Skeletal muscle satellite cell (primary cell): ENCODE measurements around the gene ATP4B.

ENCODE experiments used
- H3K27me3 ChIP-seq: 2 replicates; pipeline ENCODE4 v1.7.0; 2013; ENCODE audit warnings: low read length; ENCODE audit not compliant: control insufficient read depth, insufficient read depth
- H3K36me3 ChIP-seq: 2 replicates; pipeline ENCODE4 v1.7.0; 2013; ENCODE audit warnings: mild to moderate bottlenecking, control low read depth, low read length; ENCODE audit not compliant: insufficient read depth
- H3K4me1 ChIP-seq: 2 replicates; pipeline ENCODE4 v1.7.0; 2013; ENCODE audit warnings: low read length; ENCODE audit not compliant: control insufficient read depth, insufficient read depth
- H3K4me2 ChIP-seq: 2 replicates; pipeline ENCODE4 v1.7.0; 2013; ENCODE audit warnings: mild to moderate bottlenecking, low read length
- H3K4me3 ChIP-seq: 2 replicates; pipeline ENCODE4 v1.7.0; 2013; ENCODE audit warnings: low read length
- H3K9ac ChIP-seq: 2 replicates; pipeline ENCODE4 v1.7.0; 2013; ENCODE audit warnings: mild to moderate bottlenecking, low read depth, low read length, moderate library complexity
- H3K9me3 ChIP-seq: replicated peaks from 2 replicates; pipeline ENCODE4 v1.7.0; 2013; ENCODE audit warnings: mild to moderate bottlenecking, control low read depth, low read length

Gene ATP4B

GRCh38 chr13:113654591-113655345, 3.2 kb downstream of the ATP4B start:
- H3K9ac ChIP-seq = no peak overlapping the region
- H3K9me3 ChIP-seq = no peaks in the 10 kb centered on the region
- no peaks in the 10 kb centered on the region for H3K4me1 ChIP-seq

GRCh38 chr13:113654175-113654560, 3.8 kb downstream of the ATP4B start:
- H3K9me3 ChIP-seq = no peaks in the 10 kb centered on the region
- H3K4me3 ChIP-seq = no peak overlapping the region
- H3K27me3 ChIP-seq = peaks cover 14% of the 10 kb centered on the region
- no peak overlapping the region for H3K9ac ChIP-seq
- H3K4me1 ChIP-seq = no peaks in the 10 kb centered on the region
- no peaks in the 10 kb centered on the region for H3K36me3 ChIP-seq
- no peak overlapping the region for H3K4me2 ChIP-seq

More at GRCh38 chr13:113654591-113655345, 3.2 kb downstream of the ATP4B start:
- Histone ChIP-seq H3K36me3 (no peaks in the 10 kb centered on the region), H3K4me2 (no peak overlapping the region), H3K4me3 (no peak overlapping the region), H3K27me3 (peaks cover 17% of the 10 kb centered on the region)

GRCh38 chr13:113653264-113654174, 4.5 kb downstream of the ATP4B start:
- Histone ChIP-seq H3K36me3 (no peaks in the 10 kb centered on the region), H3K4me3 (no peak overlapping the region), H3K4me1 (no peaks in the 10 kb centered on the region), H3K4me2 (no peak overlapping the region), H3K9ac (no peak overlapping the region), H3K27me3 (peaks cover 7% of the 10 kb centered on the region), H3K9me3 (no peaks in the 10 kb centered on the region)

GRCh38 chr13:113652404-113653263, 5.4 kb downstream of the ATP4B start:
- Histone ChIP-seq H3K4me3 (no peak overlapping the region), H3K36me3 (no peaks in the 10 kb centered on the region), H3K9ac (no peak overlapping the region), H3K27me3 (peaks cover 7% of the 10 kb centered on the region), H3K9me3 (no peaks in the 10 kb centered on the region), H3K4me2 (no peak overlapping the region), H3K4me1 (peaks cover 3% of the 10 kb centered on the region)

GRCh38 chr13:113651511-113652403, 6.2 kb downstream of the ATP4B start:
- peaks cover 11% of the 10 kb centered on the region for H3K4me1 ChIP-seq
- no peaks in the 10 kb centered on the region for H3K9me3 ChIP-seq
- H3K36me3 ChIP-seq = no peaks in the 10 kb centered on the region
- peaks cover 7% of the 10 kb centered on the region for H3K27me3 ChIP-seq
- H3K9ac ChIP-seq = no peak overlapping the region
- H3K4me2 ChIP-seq = no peak overlapping the region
- no peak overlapping the region for H3K4me3 ChIP-seq

GRCh38 chr13:113650731-113651148, 7.3 kb downstream of the ATP4B start:
- Histone ChIP-seq H3K4me3 (no peak overlapping the region), H3K9me3 (no peaks in the 10 kb centered on the region), H3K27me3 (peaks cover 6% of the 10 kb centered on the region), H3K4me1 (peaks cover 11% of the 10 kb centered on the region), H3K36me3 (no peaks in the 10 kb centered on the region), H3K9ac (no peak overlapping the region), H3K4me2 (no peak overlapping the region)

GRCh38 chr13:113650275-113650674, 7.7 kb downstream of the ATP4B start:
- H3K9me3 ChIP-seq = no peaks in the 10 kb centered on the region
- H3K4me1 ChIP-seq = peaks cover 11% of the 10 kb centered on the region
- H3K27me3 ChIP-seq = peaks cover 2% of the 10 kb centered on the region
- no peak overlapping the region for H3K9ac ChIP-seq
- no peaks in the 10 kb centered on the region for H3K36me3 ChIP-seq
- no peak overlapping the region for H3K4me3 ChIP-seq
- H3K4me2 ChIP-seq = no peak overlapping the region

GRCh38 chr13:113649212-113649611, 8.8 kb downstream of the ATP4B start:
- no peak overlapping the region for H3K9ac ChIP-seq
- no peak overlapping the region for H3K4me3 ChIP-seq

GRCh38 chr13:113648216-113648610, 9.8 kb downstream of the ATP4B start:
- no peaks in the 10 kb centered on the region for H3K9me3 ChIP-seq
- peak overlapping the region; percentile 50 for H3K4me2 ChIP-seq
- no peak overlapping the region for H3K4me3 ChIP-seq
- H3K4me1 ChIP-seq = peaks cover 11% of the 10 kb centered on the region
- H3K9ac ChIP-seq = no peak overlapping the region
- H3K36me3 ChIP-seq = peaks cover 6% of the 10 kb centered on the region
- no peaks in the 10 kb centered on the region for H3K27me3 ChIP-seq

More at GRCh38 chr13:113649212-113649611, 8.8 kb downstream of the ATP4B start:
- H3K36me3 ChIP-seq = peaks cover 6% of the 10 kb centered on the region
- peaks cover 11% of the 10 kb centered on the region for H3K4me1 ChIP-seq
- no peaks in the 10 kb centered on the region for H3K9me3 ChIP-seq
- H3K27me3 ChIP-seq = no peaks in the 10 kb centered on the region
- no peak overlapping the region for H3K4me2 ChIP-seq

- no peak overlapping the region for H3K9ac ChIP-seq
- no peaks in the 10 kb centered on the region for H3K27me3 ChIP-seq
- peaks cover 9% of the 10 kb centered on the region for H3K36me3 ChIP-seq
- peak overlapping the region; percentile 50 for H3K4me2 ChIP-seq
- peaks cover 11% of the 10 kb centered on the region for H3K4me1 ChIP-seq
- H3K9me3 ChIP-seq = no peaks in the 10 kb centered on the region
- no peak overlapping the region for H3K4me3 ChIP-seq
These were observed 10.4 kb downstream of the ATP4B start for GRCh38 chr13:113647351-113648215.
